Kidney (tissue), 22 donors: Measurements from ENCODE around the gene C16orf46. TPM values are rescaled to one million over a fixed set of nuclear protein-coding genes. Genes with fewer than 3 reads are reported as not detected.

Experiments used
- DNase-seq, 5 donors: peaks; one replicate each; pipeline ENCODE4 v3.0.0-alpha.2; 2013 to 2020
- FAIRE-seq: peaks from 2 replicates; lab custom pipeline; 2012; peaks lifted over from hg19 to GRCh38; lab: Jason Lieb, UNC
- H3K27ac ChIP-seq, 2 donors: one replicate each; pipeline ENCODE4 v1.7.0; 2013; ENCODE audit warnings: low read depth in 2 of 2, low read length in 2 of 2, inconsistent platforms in 1 of 2
- H3K27me3 ChIP-seq: one replicate; pipeline ENCODE4 v1.7.1; 2013; ENCODE audit warnings: low read length, inconsistent platforms; ENCODE audit not compliant: control insufficient read depth, insufficient read depth
- H3K36me3 ChIP-seq, 3 donors: one replicate each; pipeline versions ENCODE4 v1.7.0 to v1.7.1; 2013; ENCODE audit warnings: low read length in 3 of 3, control low read depth in 1 of 3, inconsistent platforms in 1 of 3; ENCODE audit not compliant: insufficient read depth in 3 of 3, control insufficient read depth in 2 of 3
- H3K4me1 ChIP-seq, 3 donors: one replicate each; pipeline versions ENCODE4 v1.7.0 to v1.7.1; 2013; ENCODE audit warnings: low read length in 3 of 3, inconsistent platforms in 1 of 3, low read depth in 1 of 3; ENCODE audit not compliant: control insufficient read depth in 2 of 3, insufficient read depth in 2 of 3
- H3K4me3 ChIP-seq, 3 donors: one replicate each; pipeline versions ENCODE4 v1.7.0 to v1.8.1; 2013; ENCODE audit warnings: low read length in 3 of 3, control low read depth in 1 of 3, inconsistent platforms in 1 of 3
- H3K9ac ChIP-seq, 3 donors: one replicate each; pipeline versions ENCODE4 v1.7.0 to v1.7.1; 2013; ENCODE audit warnings: low read length in 3 of 3, control low read depth in 1 of 3, inconsistent platforms in 1 of 3
- H3K9me3 ChIP-seq, 3 donors: one replicate each; pipeline versions ENCODE4 v1.7.0 to v1.7.1; 2013; ENCODE audit warnings: low read length in 3 of 3, control low read depth in 1 of 3, inconsistent platforms in 1 of 3; ENCODE audit not compliant: control insufficient read depth in 2 of 3, insufficient read depth in 1 of 3
- CTCF ChIP-seq: IDR thresholded peaks from 3 replicates; pipeline ENCODE4 v1.5.1; 2012; ENCODE audit warnings: mild to moderate bottlenecking, moderate library complexity, borderline replicate concordance; ENCODE audit not compliant: insufficient read depth; ENCODE audit errors: extremely low read depth
- intact Hi-C: fragments of 100-400 bp; cut with DNase I; formaldehyde crosslinking; loops from one replicate; pipeline ENCODE4 v1.11.1; 2022
- long read RNA-seq, 10 donors: library from polyadenylated mRNA in 1 of 10; unstranded in 1 of 10; transcript quantifications; one replicate each; pipeline ENCODE4 v2.0.0 and lab custom pipeline, GENCODE V29; 2021 to 2026
- polyA plus RNA-seq: library from polyadenylated mRNA; stranded (reverse); fragments of 350-450 nt; fragmentation: Illumina TruSeq; extraction: RNeasy Lipid Tissue Mini Kit (QIAGEN cat#74804); gene quantifications from one replicate; pipeline ENCODE4 v1.2.3, GENCODE V29; 2014; ENCODE audit warnings: low read depth, low replicate concordance; ENCODE audit not compliant: insufficient read depth
- total RNA-seq: library from RNA; stranded (reverse); fragmentation: NEBNext Ultra II Directional; extraction: Animal tissue kit (Norgen Biotek cat#: 25700); gene quantifications from one replicate; pipeline ENCODE4 v1.2.1, GENCODE V29; 2021
- donor health status: control.
- donor health status: control.
- donor health status: control.
- donor health status: control.
- donor health status: control.
- donor health status: DM: yes; HTN: yes; CAD: no.
- donor health status: Normal renal cell carcinoma (clear cell type).

C16orf46 gene, protein sequence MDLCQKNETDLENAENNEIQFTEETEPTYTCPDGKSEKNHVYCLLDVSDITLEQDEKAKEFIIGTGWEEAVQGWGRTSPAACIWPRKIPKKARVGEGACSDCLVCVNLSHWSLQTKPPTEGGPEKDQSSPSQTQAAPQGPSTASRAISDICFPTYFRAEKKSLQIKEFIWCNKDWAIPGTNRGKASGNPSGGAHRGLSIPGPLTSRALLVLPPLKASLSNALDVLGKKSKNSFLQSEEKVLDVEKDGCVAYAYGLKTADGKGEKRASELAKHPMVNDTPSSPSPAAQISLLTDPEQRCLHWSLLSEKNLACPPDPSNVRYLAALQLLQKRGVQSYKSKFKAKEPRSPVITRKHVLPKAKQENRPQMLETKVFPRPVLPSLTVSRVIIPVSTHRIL
- total RNA-seq (1.7 TPM), polyA plus RNA-seq (0.47 TPM)
- long read RNA-seq, donor 1: 0 reads
- long read RNA-seq, donor 2, partial matches to known transcripts: 0 of 5 reads
- long read RNA-seq, donor 2, other reads (novel, unspliced or antisense): 0 of 5 reads
- long read RNA-seq, donor 3, partial matches to known transcripts: 0 of 1 reads
- long read RNA-seq, donor 3, other reads (novel, unspliced or antisense): 0 of 1 reads
- long read RNA-seq, donor 4: 0 reads
- long read RNA-seq, donor 5: 0 reads
- long read RNA-seq, donor 6, partial matches to known transcripts: 0 of 1 reads
- long read RNA-seq, donor 6, other reads (novel, unspliced or antisense): 0 of 1 reads
- long read RNA-seq, donor 7: 0 reads
- long read RNA-seq, donor 8: 0 reads
- long read RNA-seq, donor 9: 0 reads
- long read RNA-seq, donor 10: 0 reads

GRCh38 chr16:81077076-81077940, at the start of gene C16orf46:
TSS of gene C16orf46 (minus strand) at chr16:81077238. CDS start at chr16:81063955, 13,283 bp downstream.
- no peak for FAIRE-seq
- intact Hi-C loops: no loop called here
- peak within 1 kb of the TSS; percentile 95 to 97 for H3K27ac ChIP-seq

DNA sequence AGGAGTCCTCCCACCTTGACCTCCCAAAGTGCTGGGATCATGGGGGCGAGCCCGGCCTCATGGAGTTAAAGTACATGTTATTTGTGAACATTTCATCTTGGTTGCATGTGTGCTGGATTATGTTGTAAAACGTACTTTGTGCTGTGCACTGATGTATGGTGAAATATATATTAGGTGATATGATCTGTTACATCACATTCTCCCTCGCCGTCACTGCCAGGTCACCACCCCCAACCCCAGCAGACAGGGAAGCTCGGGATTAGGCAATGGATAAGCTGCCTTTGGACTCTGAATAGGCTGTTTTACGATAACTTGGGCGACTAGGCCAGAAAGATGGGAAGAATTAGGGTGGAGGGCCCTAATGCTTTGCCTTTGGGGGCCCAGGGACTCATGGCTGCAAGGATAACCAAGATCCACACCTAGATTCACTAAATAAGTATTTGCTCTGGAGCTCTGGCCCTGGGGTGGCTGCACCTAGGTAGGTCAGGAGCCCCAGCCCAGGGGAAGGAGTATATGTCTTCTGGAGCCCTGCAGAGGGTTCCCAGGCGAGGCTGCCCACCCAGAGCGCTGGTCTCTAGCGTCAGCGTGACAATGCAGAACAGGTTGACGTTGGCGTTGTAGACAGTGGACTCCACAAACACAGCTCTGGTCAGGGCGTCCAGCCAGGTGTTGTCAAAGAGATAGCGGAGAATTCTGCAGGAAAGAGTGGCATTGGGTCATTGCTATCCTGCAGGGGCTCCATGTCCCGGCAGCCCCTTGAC, 46.2 kb upstream of the C16orf46 start:
- TF ChIP-seq CTCF: no peak
- FAIRE-seq: no peak
- Histone ChIP-seq H3K9me3 (no peaks in the 10 kb centered on the region), H3K9ac (no peak overlapping the region), H3K36me3 (no peaks in the 10 kb centered on the region), H3K27ac (no peak overlapping the region), H3K4me1 (no peaks in the 10 kb centered on the region), H3K27me3 (no peaks in the 10 kb centered on the region), H3K4me3 (no peak overlapping the region)
- no peak for DNase-seq
- intact Hi-C loops: no loop called here

More at GRCh38 chr16:81077076-81077940, at the start of gene C16orf46:
- Histone ChIP-seq H3K9me3 (no peaks in the 10 kb centered on the region), H3K9ac (peak within 1 kb of the TSS; percentile 91 to 97 (median 92)), H3K36me3 (peaks cover 0 to 5% (median 0%) of the 10 kb centered on the region in 3 donors), H3K4me1 (peaks cover 0 to 3% (median 0%) of the 10 kb centered on the region in 3 donors), H3K4me3 (peak within 1 kb of the TSS; percentile 90 to 98 (median 96)), H3K27me3 (no peaks in the 10 kb centered on the region)
- no peak for TF ChIP-seq CTCF
- peak; percentile 99 for DNase-seq

DNA sequence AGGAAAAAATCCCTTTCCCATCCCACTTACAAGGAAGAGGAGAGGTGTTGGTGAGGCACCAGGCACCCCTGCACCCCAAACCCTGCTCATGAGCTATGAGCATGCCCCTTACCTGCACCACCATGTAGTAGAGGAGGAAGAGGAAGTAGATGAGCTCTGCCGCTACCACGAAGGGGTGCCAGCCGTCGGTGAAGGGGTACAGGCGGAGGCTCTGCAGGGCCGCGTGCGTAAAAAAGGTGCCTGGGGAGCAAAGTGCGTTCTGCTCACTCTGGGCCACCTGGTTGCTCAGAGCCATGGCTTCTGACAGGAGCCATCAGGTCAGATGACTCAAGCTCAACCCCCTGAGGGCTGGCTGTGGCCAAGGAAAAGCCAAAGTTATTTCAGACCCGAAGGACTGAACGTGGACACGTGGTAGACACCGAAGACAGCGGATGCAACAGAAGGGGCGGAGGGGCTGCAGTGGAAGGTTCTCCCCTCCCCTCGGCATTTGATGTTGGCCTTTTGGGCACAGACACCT, 44.5 kb upstream of the C16orf46 start:
- Histone ChIP-seq H3K4me1 (no peaks in the 10 kb centered on the region), H3K9me3 (no peaks in the 10 kb centered on the region), H3K27ac (no peak overlapping the region), H3K27me3 (no peaks in the 10 kb centered on the region), H3K36me3 (no peaks in the 10 kb centered on the region), H3K4me3 (no peak overlapping the region), H3K9ac (no peak overlapping the region)
- intact Hi-C loops: no loop called here
- TF ChIP-seq CTCF: no peak
- no peak for DNase-seq
- no peak for FAIRE-seq
